H1 (cell line): ENCODE data around the gene KCNIP2.

Experiments used
- CEBPB ChIP-seq: IDR thresholded peaks from 2 replicates; pipeline ENCODE4 v1.6.1; 2012; ENCODE audit warnings: low read depth, low read length
- GABPA ChIP-seq: IDR thresholded peaks from 2 replicates; pipeline ENCODE4 v1.6.1; 2011; ENCODE audit warnings: mild to moderate bottlenecking, low read length, moderate library complexity, borderline replicate concordance; ENCODE audit not compliant: insufficient read depth
- JUN ChIP-seq: IDR thresholded peaks from 2 replicates; pipeline ENCODE4 v1.6.1; 2011; ENCODE audit warnings: low read depth, mild to moderate bottlenecking, improper control_type of control experiment, low read length
- POLR2A ChIP-seq, 2 experiments: IDR thresholded peaks; 1 replicate in 1 of 2; 2 replicates in 1 of 2; pipeline ENCODE4 v1.6.1; 2011; ENCODE audit warnings: low read depth in 2 of 2, low read length in 2 of 2, mild to moderate bottlenecking in 2 of 2; ENCODE audit errors: control extremely low read depth in 1 of 2
- TBP ChIP-seq: IDR thresholded peaks from 2 replicates; pipeline ENCODE4 v1.6.1; 2011; ENCODE audit warnings: low read depth, low read length, improper control_type of control experiment

GRCh38 chr10:101807158-101807557, 36.4 kb downstream of the KCNIP2 start:
- TF ChIP-seq JUN (no peak), POLR2A (IDR thresholded peaks at IDR 0.05; ENCODE audit: control extremely low read depth in 1 of 2, low read depth in 2 of 2, low read length in 2 of 2) (no peak), CEBPB (no peak), GABPA (no peak), TBP (no peak)
